Measurements from ENCODE around the gene LDLRAD2.

GRCh38 chr1:21874328-21874727, 62.3 kb downstream of the LDLRAD2 start:
- TF ChIP-seq, protein P1, sequence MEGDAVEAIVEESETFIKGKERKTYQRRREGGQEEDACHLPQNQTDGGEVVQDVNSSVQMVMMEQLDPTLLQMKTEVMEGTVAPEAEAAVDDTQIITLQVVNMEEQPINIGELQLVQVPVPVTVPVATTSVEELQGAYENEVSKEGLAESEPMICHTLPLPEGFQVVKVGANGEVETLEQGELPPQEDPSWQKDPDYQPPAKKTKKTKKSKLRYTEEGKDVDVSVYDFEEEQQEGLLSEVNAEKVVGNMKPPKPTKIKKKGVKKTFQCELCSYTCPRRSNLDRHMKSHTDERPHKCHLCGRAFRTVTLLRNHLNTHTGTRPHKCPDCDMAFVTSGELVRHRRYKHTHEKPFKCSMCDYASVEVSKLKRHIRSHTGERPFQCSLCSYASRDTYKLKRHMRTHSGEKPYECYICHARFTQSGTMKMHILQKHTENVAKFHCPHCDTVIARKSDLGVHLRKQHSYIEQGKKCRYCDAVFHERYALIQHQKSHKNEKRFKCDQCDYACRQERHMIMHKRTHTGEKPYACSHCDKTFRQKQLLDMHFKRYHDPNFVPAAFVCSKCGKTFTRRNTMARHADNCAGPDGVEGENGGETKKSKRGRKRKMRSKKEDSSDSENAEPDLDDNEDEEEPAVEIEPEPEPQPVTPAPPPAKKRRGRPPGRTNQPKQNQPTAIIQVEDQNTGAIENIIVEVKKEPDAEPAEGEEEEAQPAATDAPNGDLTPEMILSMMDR (conservative IDR thresholded peaks at IDR 0.05; ENCODE audit: low read depth, low read length): no peak
- TF ChIP-seq BHLHE40 (IDR thresholded peaks at IDR 0.05; ENCODE audit: low read depth, low read length) (no peak), SMC3 (IDR thresholded peaks at IDR 0.05; ENCODE audit: low read depth, low read length) (no peak), MXI1 (IDR thresholded peaks at IDR 0.05; ENCODE audit: borderline replicate concordance, low read depth, low read length) (no peak), NFE2L2 (IDR thresholded peaks at IDR 0.05; ENCODE audit: low read depth, low read length) (no peak), ELK1 (IDR thresholded peaks at IDR 0.05; ENCODE audit: borderline replicate concordance, low read depth, low read length) (no peak), RAD21 (IDR thresholded peaks at IDR 0.05; ENCODE audit: low read length) (no peak), POLR2A (IDR thresholded peaks at IDR 0.05; ENCODE audit: low read depth, low read length) (no peak), MAZ (IDR thresholded peaks at IDR 0.05; ENCODE audit: borderline replicate concordance, low read depth, low read length) (no peak), RFX5 (IDR thresholded peaks at IDR 0.05; ENCODE audit: low read depth, low read length) (no peak), CHD1 (IDR thresholded peaks at IDR 0.05; ENCODE audit: low read depth, low read length) (no peak), FOS (IDR thresholded peaks at IDR 0.05; ENCODE audit: low read depth, low read length) (no peak)
- TF ChIP-seq, protein P2, sequence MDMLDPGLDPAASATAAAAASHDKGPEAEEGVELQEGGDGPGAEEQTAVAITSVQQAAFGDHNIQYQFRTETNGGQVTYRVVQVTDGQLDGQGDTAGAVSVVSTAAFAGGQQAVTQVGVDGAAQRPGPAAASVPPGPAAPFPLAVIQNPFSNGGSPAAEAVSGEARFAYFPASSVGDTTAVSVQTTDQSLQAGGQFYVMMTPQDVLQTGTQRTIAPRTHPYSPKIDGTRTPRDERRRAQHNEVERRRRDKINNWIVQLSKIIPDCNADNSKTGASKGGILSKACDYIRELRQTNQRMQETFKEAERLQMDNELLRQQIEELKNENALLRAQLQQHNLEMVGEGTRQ (IDR thresholded peaks at IDR 0.05; ENCODE audit: low read depth, low read length): no peak

Measured in IMR-90 (cell line).